Transverse colon (tissue), 4 donors: ENCODE measurements around the gene ANXA6. TPM values are rescaled to one million over a fixed set of nuclear protein-coding genes. Genes with fewer than 3 reads are reported as not detected.

ENCODE experiments used
- DNase-seq: peaks from one replicate; pipeline ENCODE4 v3.0.0-alpha.2; 2019
- H3K27ac ChIP-seq, 4 donors: fragments of 200-600 bp; sonication (generic); 2 replicates each; pipeline ENCODE4 v1.5.1; 2016 to 2018; ENCODE audit warnings: inconsistent platforms in 4 of 4
- H3K27me3 ChIP-seq: fragments of 200-600 bp; sonication (generic); 2 replicates; pipeline ENCODE4 v1.5.1; 2017; ENCODE audit warnings: inconsistent platforms
- H3K36me3 ChIP-seq, 4 donors: fragments of 200-600 bp; sonication (generic); 2 replicates each; pipeline ENCODE4 v1.5.1; 2017 to 2019; ENCODE audit warnings: inconsistent platforms in 4 of 4
- H3K4me1 ChIP-seq, 4 donors: fragments of 200-600 bp; sonication (generic); 2 replicates each; pipeline ENCODE4 v1.5.1; 2017 to 2020; ENCODE audit warnings: inconsistent platforms in 4 of 4
- H3K4me3 ChIP-seq, 4 donors: fragments of 200-600 bp; sonication (generic); 1 replicate in 1 of 4; 2 replicates in 3 of 4; pipeline versions ENCODE4 v1.5.1 to v1.6.1; 2017 to 2019; ENCODE audit warnings: inconsistent platforms in 4 of 4
- H3K9me3 ChIP-seq, 2 donors: fragments of 200-600 bp; sonication (generic); 2 replicates each; pipeline ENCODE4 v1.5.1; 2017 to 2019; ENCODE audit warnings: inconsistent platforms in 2 of 2
- EP300 ChIP-seq: sonication (generic); formaldehyde crosslinking; IDR thresholded peaks from one replicate; pipeline ENCODE4 v1.6.1; 2017; ENCODE audit warnings: antibody characterized with exemption, low read depth
- POLR2A ChIP-seq: fragments of 450-650 bp; IDR thresholded peaks from one replicate; pipeline ENCODE4 v1.6.1; 2016; ENCODE audit warnings: antibody characterized with exemption, mild to moderate bottlenecking, moderate library complexity
- POLR2AphosphoS5 ChIP-seq, 3 donors: sonication (generic); formaldehyde crosslinking; IDR thresholded peaks; one replicate each; pipeline ENCODE4 v1.6.1; 2016; ENCODE audit warnings: antibody characterized with exemption in 3 of 3
- WGBS, 2 donors: methylation state at CpG; one replicate each; pipeline ENCODE4 v1.1.5; 2018; ENCODE audit warnings: low coverage in 1 of 2; 5-methylcytosine and 5-hydroxymethylcytosine counted together
- in situ Hi-C, 4 donors: fragments of 200-750 bp; cut with MboI; loops; one replicate each; pipeline versions ENCODE4 v1.15.0 to v1.15.1; 2017; ENCODE audit warnings: low sequenced_read_pairs in 3 of 4, low pct_ligation_motif_present in 1 of 4, low pct_unique_long_range_greater_than_20kb in 1 of 4
- intact Hi-C: fragments of 100-400 bp; cut with DNase I; formaldehyde crosslinking; loops from one replicate; pipeline ENCODE4 v1.15.1; 2023; ENCODE audit warnings: low total_unique reads
- total RNA-seq, 4 donors: library from RNA; depleted of rRNA; stranded (reverse); fragments of >200 nt; gene quantifications; one replicate each; pipeline ENCODE4 v1.1.0, GENCODE V29; 2016
- TF ChIP-seq, protein P1 (sequence below), 5 experiments: fragments of 200-600 bp in 3 of 5; fragments of 450-650 bp in 2 of 5; sonication (generic) in 3 of 5; IDR thresholded peaks; 1 replicate in 2 of 5; 2 replicates in 3 of 5; pipeline ENCODE4 v1.5.1; 2016 to 2017; ENCODE audit warnings: antibody characterized with exemption in 5 of 5, inconsistent platforms in 3 of 5, mild to moderate bottlenecking in 2 of 5, moderate library complexity in 1 of 5

ANXA6 gene
- total RNA-seq, 4 donors from 2014 or later = 19.1 to 79.0 (median 55.3) TPM

DNA sequence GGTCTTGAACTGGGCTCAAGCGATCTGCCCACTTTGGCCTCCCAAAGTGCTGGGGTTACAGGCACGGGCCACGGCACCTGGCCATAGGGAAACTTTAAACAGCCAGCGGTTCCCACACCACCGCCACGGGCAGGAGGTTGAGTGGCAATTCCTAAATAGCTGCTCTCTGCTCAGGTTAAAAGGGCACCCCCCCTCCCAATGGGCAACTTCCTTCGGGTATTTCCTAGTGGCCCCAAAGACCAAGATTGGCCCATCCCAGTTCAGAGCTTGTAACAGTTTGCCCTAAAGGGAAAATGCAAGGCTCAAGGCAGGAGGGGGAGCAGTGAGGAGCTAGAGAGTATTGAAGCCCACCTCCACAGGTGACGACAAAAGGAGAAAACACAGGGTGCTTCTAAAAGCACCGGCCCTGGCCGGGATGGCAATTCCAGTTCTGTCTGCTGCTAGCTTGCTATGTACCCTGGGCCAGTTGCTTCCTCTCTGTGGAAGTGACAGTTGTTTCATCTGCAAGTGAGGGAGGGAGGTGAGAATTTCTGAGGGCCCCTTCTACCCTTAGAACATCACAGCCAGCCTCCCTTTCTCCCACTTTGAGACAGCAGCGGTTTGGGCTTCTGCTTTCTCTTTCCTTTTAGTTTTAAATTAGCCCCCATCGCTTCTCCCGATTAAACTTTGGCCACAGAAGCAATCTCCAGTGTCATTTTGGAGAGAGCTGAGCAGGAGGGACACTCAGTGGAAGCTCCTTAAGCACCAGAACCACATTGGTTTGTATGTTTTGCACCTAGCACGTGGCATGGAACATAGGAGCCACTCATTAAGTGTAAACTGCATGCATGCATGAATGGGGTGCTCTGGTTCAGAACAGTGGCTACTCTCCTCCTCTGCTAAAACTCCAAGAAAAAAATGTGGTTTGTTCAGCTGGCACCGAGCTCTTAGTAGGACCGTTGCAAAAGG lies 59.5 kb downstream of the ANXA6 start:
- in situ Hi-C loops = no loop called here
- 43 to 63% methylated on average over 2 to 16 of the region's 16 CpGs for WGBS, 2 donors
- Histone ChIP-seq H3K27me3 (no peaks in the 10 kb centered on the region), H3K27ac (peak overlapping the region; percentile 7 to 71 (median 12)), H3K4me3 (no peak overlapping the region), H3K36me3 (no peaks in the 10 kb centered on the region), H3K9me3 (no peaks in the 10 kb centered on the region), H3K4me1 (peaks cover 31 to 89% (median 66%) of the 10 kb centered on the region in 4 donors)
- TF ChIP-seq POLR2A (no peak), EP300 (no peak), POLR2AphosphoS5 (IDR thresholded peaks at IDR 0.05) (no peak)
- TF ChIP-seq, protein P1, sequence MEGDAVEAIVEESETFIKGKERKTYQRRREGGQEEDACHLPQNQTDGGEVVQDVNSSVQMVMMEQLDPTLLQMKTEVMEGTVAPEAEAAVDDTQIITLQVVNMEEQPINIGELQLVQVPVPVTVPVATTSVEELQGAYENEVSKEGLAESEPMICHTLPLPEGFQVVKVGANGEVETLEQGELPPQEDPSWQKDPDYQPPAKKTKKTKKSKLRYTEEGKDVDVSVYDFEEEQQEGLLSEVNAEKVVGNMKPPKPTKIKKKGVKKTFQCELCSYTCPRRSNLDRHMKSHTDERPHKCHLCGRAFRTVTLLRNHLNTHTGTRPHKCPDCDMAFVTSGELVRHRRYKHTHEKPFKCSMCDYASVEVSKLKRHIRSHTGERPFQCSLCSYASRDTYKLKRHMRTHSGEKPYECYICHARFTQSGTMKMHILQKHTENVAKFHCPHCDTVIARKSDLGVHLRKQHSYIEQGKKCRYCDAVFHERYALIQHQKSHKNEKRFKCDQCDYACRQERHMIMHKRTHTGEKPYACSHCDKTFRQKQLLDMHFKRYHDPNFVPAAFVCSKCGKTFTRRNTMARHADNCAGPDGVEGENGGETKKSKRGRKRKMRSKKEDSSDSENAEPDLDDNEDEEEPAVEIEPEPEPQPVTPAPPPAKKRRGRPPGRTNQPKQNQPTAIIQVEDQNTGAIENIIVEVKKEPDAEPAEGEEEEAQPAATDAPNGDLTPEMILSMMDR (IDR thresholded peaks at IDR 0.05) = no peak
- intact Hi-C loops = no loop called here
- no peak for DNase-seq

DNA sequence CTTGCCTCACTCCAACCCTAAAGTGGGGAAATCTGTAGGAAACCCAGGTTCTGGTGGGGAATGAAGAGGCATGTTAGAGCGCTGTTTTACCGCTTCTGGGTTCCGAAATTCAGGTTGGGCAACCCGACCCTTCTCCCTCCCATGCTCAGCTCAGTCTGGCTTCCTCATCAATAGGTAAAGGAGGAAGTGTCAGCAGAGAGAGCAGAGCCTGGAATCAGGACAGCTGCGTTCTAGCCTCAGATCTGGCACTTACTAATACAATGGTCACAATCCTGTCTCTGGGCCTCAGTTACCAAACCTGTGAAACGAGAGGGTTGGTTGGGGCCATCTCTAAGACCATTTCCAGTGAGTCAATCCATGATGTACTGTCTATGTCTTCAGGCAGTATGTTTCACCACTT lies 60.5 kb downstream of the ANXA6 start:
- intact Hi-C loops = no loop called here
- Histone ChIP-seq H3K4me1 (peaks cover 37 to 95% (median 69%) of the 10 kb centered on the region in 4 donors), H3K9me3 (no peaks in the 10 kb centered on the region), H3K36me3 (no peaks in the 10 kb centered on the region), H3K27me3 (no peaks in the 10 kb centered on the region), H3K4me3 (no peak overlapping the region), H3K27ac (peak overlapping the region in 3 of 4 donors; percentile 87 to 89 (median 88))
- TF ChIP-seq, protein P1 (IDR thresholded peaks at IDR 0.05) = no peak
- no peak for TF ChIP-seq POLR2AphosphoS5 (IDR thresholded peaks at IDR 0.05)
- no peak for TF ChIP-seq POLR2A
- TF ChIP-seq EP300 = no peak
- in situ Hi-C loops = no loop called here
- 77% methylated on average over 6 of the region's 6 CpGs; no CpG with 5 or more reads in 1 of the 2 donors for WGBS, 2 donors
- no peak for DNase-seq

DNA sequence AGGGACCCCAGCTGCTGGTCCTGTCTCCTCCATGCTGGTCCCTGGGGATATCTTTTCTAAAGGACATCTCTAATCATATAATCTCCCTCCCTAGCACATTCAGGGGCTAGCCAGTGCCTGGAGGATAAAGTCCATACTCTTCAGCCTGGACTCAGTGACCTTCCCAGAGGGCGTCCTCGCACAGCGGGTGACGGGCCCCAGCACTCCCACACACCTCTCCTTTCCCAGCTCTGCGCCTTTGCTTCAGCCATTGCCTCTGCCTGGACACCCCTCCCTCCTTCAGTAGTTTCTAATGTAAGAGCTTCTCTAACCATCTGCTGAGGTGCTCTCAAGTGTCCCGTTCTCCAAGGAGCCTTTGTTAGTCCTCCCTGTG lies 61.6 kb downstream of the ANXA6 start:
- Histone ChIP-seq H3K27me3 (no peaks in the 10 kb centered on the region), H3K27ac (peak overlapping the region; percentile 87 to 89 (median 88)), H3K9me3 (no peaks in the 10 kb centered on the region), H3K4me1 (peaks cover 37 to 85% (median 63%) of the 10 kb centered on the region in 4 donors), H3K36me3 (no peaks in the 10 kb centered on the region), H3K4me3 (no peak overlapping the region)
- no peak for DNase-seq
- intact Hi-C loops = no loop called here
- 54 to 59% methylated on average over 5 to 6 of the region's 6 CpGs for WGBS, 2 donors
- TF ChIP-seq POLR2A (no peak), EP300 (no peak), POLR2AphosphoS5 (IDR thresholded peaks at IDR 0.05) (peak in 2 of 3 donors; percentile 4 to 45)
- TF ChIP-seq, protein P1 (IDR thresholded peaks at IDR 0.05) = no peak
- in situ Hi-C loops = no loop called here

DNA sequence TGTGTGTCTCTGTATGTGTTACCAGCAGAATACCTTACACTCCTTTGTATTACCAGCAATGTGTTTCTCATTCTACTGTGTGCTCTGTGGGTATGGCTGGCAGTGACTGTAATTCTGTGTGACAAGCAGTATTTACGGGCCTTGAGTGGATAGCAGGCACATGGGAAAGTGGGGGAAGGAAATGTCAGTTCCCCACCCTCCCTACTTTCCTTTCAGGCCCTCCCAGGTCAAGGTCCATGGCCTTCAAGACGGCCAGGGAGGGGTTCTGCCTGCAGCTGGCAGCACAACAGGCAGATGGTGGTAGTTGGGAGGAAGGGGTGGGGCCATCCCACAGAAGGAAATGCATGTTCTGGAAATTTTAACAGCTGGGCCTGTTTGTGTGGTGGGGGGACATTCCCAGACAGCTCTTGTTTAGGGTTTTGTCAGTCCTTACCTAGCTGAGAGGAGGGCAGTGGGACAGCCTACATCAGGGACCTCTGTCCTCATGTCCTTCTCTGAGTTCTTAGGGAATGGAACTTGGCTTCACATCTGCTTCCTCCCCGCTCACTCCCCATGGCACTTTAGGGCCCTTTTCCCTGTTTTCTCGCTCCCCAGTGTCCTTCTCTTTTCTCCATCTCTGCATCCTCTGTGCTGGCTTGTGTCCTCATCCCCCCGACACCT lies 62.1 kb downstream of the ANXA6 start:
- no peaks in the 10 kb centered on the region for H3K9me3 ChIP-seq
- H3K27me3 ChIP-seq = no peaks in the 10 kb centered on the region
- H3K4me1 ChIP-seq = peaks cover 37 to 80% (median 58%) of the 10 kb centered on the region in 4 donors
- peak; percentile 91 for DNase-seq
- no peak overlapping the region for H3K4me3 ChIP-seq
- peak; percentile 86 for TF ChIP-seq POLR2A
- peak; percentile 69 to 91 (median 86) for TF ChIP-seq POLR2AphosphoS5 (IDR thresholded peaks at IDR 0.05)
- peak; percentile 93 for TF ChIP-seq EP300
- TF ChIP-seq, protein P1 (IDR thresholded peaks at IDR 0.05) = peak in 1 of 5 experiments; percentile 18
- intact Hi-C loops = no loop called here
- WGBS, 2 donors = 24 to 44% methylated on average over 3 to 5 of the region's 5 CpGs
- peak overlapping the region; percentile 87 to 89 (median 88) for H3K27ac ChIP-seq
- no peaks in the 10 kb centered on the region for H3K36me3 ChIP-seq
- in situ Hi-C loops = no loop called here
